Measurements from ENCODE around the gene FGGY. TPM values are rescaled to one million over a fixed set of nuclear protein-coding genes. Genes with fewer than 3 reads are reported as not detected.

Gene FGGY
- total RNA-seq, 1 experiment from 2014 or later, result 14.6 TPM

DNA sequence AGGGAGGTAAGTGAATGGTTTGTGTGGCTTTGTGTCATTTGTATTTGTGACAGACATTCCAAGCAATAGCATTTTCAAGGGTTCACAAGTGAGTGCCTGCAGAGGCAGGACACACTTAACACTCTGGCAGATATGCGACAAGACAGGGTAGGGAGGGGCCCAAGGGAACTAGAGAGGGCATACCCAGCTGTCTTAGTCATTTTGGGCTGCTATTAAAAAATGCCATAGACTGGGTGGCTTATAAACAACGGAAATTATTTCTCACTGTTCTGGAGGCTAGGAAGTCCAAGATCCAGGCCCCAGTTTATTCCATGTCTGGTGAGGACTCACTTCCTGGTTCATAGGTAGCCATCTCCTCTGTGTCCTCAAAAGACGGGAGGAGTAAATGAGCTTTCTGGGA, 137.4 kb downstream of the FGGY start:
- Histone ChIP-seq H4K91ac (ENCODE audit: insufficient read length, low read depth, low read length) (no peak overlapping the region), H3K23ac (ENCODE audit: insufficient read length, low read depth, low read length) (no peak overlapping the region), H3K9me3 (ENCODE audit: control insufficient read depth, low read depth, low read length) (no peaks in the 10 kb centered on the region), H3K14ac (ENCODE audit: insufficient read depth, low read length) (no peak overlapping the region), H3K18ac (ENCODE audit: insufficient read length, low read depth, low read length) (no peak overlapping the region), H3T11ph (ENCODE audit: low read length) (no peak overlapping the region), H3K56ac (ENCODE audit: insufficient read length, low read depth, low read length) (no peak overlapping the region), H2BK120ac (ENCODE audit: low read depth, low read length, poor library complexity, severe bottlenecking) (no peak overlapping the region), H2AK5ac (ENCODE audit: insufficient read length, low read length) (no peak overlapping the region), H3K4me1 (ENCODE audit: insufficient read depth, low read length) (no peaks in the 10 kb centered on the region; the same call in 1 of the 2 replicates), H4K8ac (replicated peaks; ENCODE audit: insufficient read length, low read depth, low read length) (no peak overlapping the region), H2BK5ac (ENCODE audit: insufficient read length, low read length) (no peak overlapping the region), H3K4me2 (ENCODE audit: insufficient read depth, insufficient read length, low read length) (no peak overlapping the region), H3K23me2 (ENCODE audit: insufficient read length, low read depth, low read length, poor library complexity, severe bottlenecking) (no peaks in the 10 kb centered on the region), H3K4ac (ENCODE audit: low read depth, low read length) (no peak overlapping the region), H2BK15ac (ENCODE audit: low read depth, low read length) (no peak overlapping the region), H3K79me1 (ENCODE audit: insufficient read depth, low read depth, low read length, poor library complexity, severe bottlenecking) (no peaks in the 10 kb centered on the region), H2BK20ac (ENCODE audit: low read depth, low read length, poor library complexity, severe bottlenecking) (no peak overlapping the region), H4K20me1 (ENCODE audit: control insufficient read depth, insufficient read depth, insufficient read length) (no peaks in the 10 kb centered on the region), H4K5ac (ENCODE audit: insufficient read length, low read depth, low read length) (no peak overlapping the region), H3K27me3 (ENCODE audit: insufficient read depth, low read length) (no peaks in the 10 kb centered on the region), H3K9ac (ENCODE audit: extremely low read depth, insufficient read length, low read length) (no peak overlapping the region), H2BK12ac (ENCODE audit: insufficient read length, low read depth, low read length) (no peak overlapping the region), H3K79me2 (ENCODE audit: insufficient read depth, low read length) (no peaks in the 10 kb centered on the region), H2AFZ (ENCODE audit: low read length) (no peak overlapping the region), H3K27ac (ENCODE audit: insufficient read length, low read depth, low read length) (no peak overlapping the region)
- no peaks in the 10 kb centered on the region for H3K36me3 Mint-ChIP-seq (ENCODE audit: insufficient read depth in 1 of 3, low read depth in 3 of 3)
- TF ChIP-seq, protein P1, sequence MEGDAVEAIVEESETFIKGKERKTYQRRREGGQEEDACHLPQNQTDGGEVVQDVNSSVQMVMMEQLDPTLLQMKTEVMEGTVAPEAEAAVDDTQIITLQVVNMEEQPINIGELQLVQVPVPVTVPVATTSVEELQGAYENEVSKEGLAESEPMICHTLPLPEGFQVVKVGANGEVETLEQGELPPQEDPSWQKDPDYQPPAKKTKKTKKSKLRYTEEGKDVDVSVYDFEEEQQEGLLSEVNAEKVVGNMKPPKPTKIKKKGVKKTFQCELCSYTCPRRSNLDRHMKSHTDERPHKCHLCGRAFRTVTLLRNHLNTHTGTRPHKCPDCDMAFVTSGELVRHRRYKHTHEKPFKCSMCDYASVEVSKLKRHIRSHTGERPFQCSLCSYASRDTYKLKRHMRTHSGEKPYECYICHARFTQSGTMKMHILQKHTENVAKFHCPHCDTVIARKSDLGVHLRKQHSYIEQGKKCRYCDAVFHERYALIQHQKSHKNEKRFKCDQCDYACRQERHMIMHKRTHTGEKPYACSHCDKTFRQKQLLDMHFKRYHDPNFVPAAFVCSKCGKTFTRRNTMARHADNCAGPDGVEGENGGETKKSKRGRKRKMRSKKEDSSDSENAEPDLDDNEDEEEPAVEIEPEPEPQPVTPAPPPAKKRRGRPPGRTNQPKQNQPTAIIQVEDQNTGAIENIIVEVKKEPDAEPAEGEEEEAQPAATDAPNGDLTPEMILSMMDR (conservative IDR thresholded peaks at IDR 0.05), result no peak
- DNase-seq, result no peak
- H3K4me3 Mint-ChIP-seq, result no peak overlapping the region
- no peak overlapping the region; a peak in 1 of 7 replicates for H3K27ac Mint-ChIP-seq
- WGBS (ENCODE audit: extremely low coverage, insufficient read length, low lambda C conversion rate), result no CpG with 5 or more reads among the region's 3 CpGs
- H3K4me1 Mint-ChIP-seq, result peaks cover 17 to 18% of the 10 kb centered on the region in 2 experiments
- no peaks in the 10 kb centered on the region for H3K9me3 Mint-ChIP-seq
- H3K27me3 Mint-ChIP-seq (ENCODE audit: low read depth), result no peaks in the 10 kb centered on the region
